ENCODE data around the gene LRMDA. TPM values are rescaled to one million over a fixed set of nuclear protein-coding genes. Genes with fewer than 3 reads are reported as not detected.

The LRMDA gene
- total RNA-seq, 4 donors from 2014 or later = 12.0 to 15.9 (median 13.9) TPM

GRCh38 chr10:75572478-75572877, 141.1 kb downstream of the LRMDA start:
- TF ChIP-seq CTCF (IDR thresholded peaks at IDR 0.05) = no peak
- DNase-seq (ENCODE audit: low spot score) (no peak), ATAC-seq (ENCODE audit: low FRiP score) (no peak)

GRCh38 chr10:75575940-75576339, 144.5 kb downstream of the LRMDA start:
- ATAC-seq (ENCODE audit: low FRiP score) = no peak
- TF ChIP-seq CTCF (IDR thresholded peaks at IDR 0.05) = no peak
- no peak for DNase-seq (ENCODE audit: low spot score)

- DNase-seq (ENCODE audit: low spot score) (no peak), ATAC-seq (ENCODE audit: low FRiP score) (no peak)
- no peak for TF ChIP-seq CTCF (IDR thresholded peaks at IDR 0.05)
Observed at GRCh38 chr10:75582102-75582501, 150.7 kb downstream of the LRMDA start.

GRCh38 chr10:75585294-75585693, 153.9 kb downstream of the LRMDA start:
- DNase-seq (ENCODE audit: low spot score) (no peak), ATAC-seq (ENCODE audit: low FRiP score) (no peak)
- TF ChIP-seq CTCF (IDR thresholded peaks at IDR 0.05) = no peak

GRCh38 chr10:75586814-75587213, 155.4 kb downstream of the LRMDA start:
- TF ChIP-seq CTCF (IDR thresholded peaks at IDR 0.05) = no peak
- ATAC-seq (ENCODE audit: low FRiP score) = no peak

GRCh38 chr10:75588031-75588430, 156.6 kb downstream of the LRMDA start:
- ATAC-seq (ENCODE audit: low FRiP score) = no peak
- DNase-seq (ENCODE audit: low spot score) = no peak
- no peak for TF ChIP-seq CTCF (IDR thresholded peaks at IDR 0.05)

More at GRCh38 chr10:75586814-75587213, 155.4 kb downstream of the LRMDA start:
- no peak for DNase-seq (ENCODE audit: low spot score)

- ATAC-seq (ENCODE audit: low FRiP score) (no peak), DNase-seq (ENCODE audit: low spot score) (no peak)
- no peak for TF ChIP-seq CTCF (IDR thresholded peaks at IDR 0.05)
Observed at GRCh38 chr10:75589895-75590654, 158.7 kb downstream of the LRMDA start.

Measured in omental fat pad (tissue), 4 donors.